Sigmoid colon (tissue), 7 donors: ENCODE data around the gene SCNN1B. TPM values are rescaled to one million over a fixed set of nuclear protein-coding genes. Genes with fewer than 3 reads are reported as not detected.

ENCODE experiments used
- DNase-seq: peaks from one replicate; pipeline ENCODE4 v3.0.0-alpha.2; 2019
- H3K27ac ChIP-seq, 4 donors: fragments of 200-600 bp; sonication (generic); one replicate each; pipeline ENCODE4 v1.5.1; 2016 to 2019; ENCODE audit warnings: mild to moderate bottlenecking in 1 of 4
- H3K27me3 ChIP-seq, 3 donors: fragments of 200-600 bp; sonication (generic); one replicate each; pipeline ENCODE4 v1.5.1; 2019; ENCODE audit warnings: mild to moderate bottlenecking in 1 of 3
- H3K36me3 ChIP-seq, 4 donors: fragments of 200-600 bp; sonication (generic); one replicate each; pipeline ENCODE4 v1.5.1; 2016 to 2019
- H3K4me1 ChIP-seq, 4 donors: fragments of 200-600 bp; sonication (generic); one replicate each; pipeline ENCODE4 v1.5.1; 2017 to 2019
- H3K4me3 ChIP-seq, 4 donors: fragments of 200-600 bp; sonication (generic); one replicate each; pipeline ENCODE4 v1.5.1; 2017 to 2019; ENCODE audit warnings: mild to moderate bottlenecking in 2 of 4, moderate library complexity in 1 of 4
- H3K9me3 ChIP-seq, 4 donors: fragments of 200-600 bp in 3 of 4; sonication (generic) in 3 of 4; one replicate each; pipeline versions ENCODE4 v1.5.1 to v1.6.1; 2013 to 2019
- CTCF ChIP-seq, 4 experiments: fragments of 450-650 bp in 3 of 4; fragments of 200-600 bp in 1 of 4; IDR thresholded peaks; one replicate each; pipeline ENCODE4 v1.5.1; 2016 to 2019; ENCODE audit warnings: antibody characterized with exemption in 4 of 4, mild to moderate bottlenecking in 3 of 4, moderate library complexity in 2 of 4
- EP300 ChIP-seq, 4 donors: sonication (generic); formaldehyde crosslinking; IDR thresholded peaks; one replicate each; pipeline ENCODE4 v1.6.1; 2017; ENCODE audit warnings: antibody characterized with exemption in 4 of 4
- POLR2A ChIP-seq, 2 donors: fragments of 450-650 bp; IDR thresholded peaks; one replicate each; pipeline ENCODE4 v1.6.1; 2016; ENCODE audit warnings: antibody characterized with exemption in 2 of 2, mild to moderate bottlenecking in 2 of 2, moderate library complexity in 2 of 2
- POLR2AphosphoS5 ChIP-seq, 4 donors: sonication (generic); formaldehyde crosslinking; IDR thresholded peaks; one replicate each; pipeline ENCODE4 v1.6.1; 2017; ENCODE audit warnings: antibody characterized with exemption in 4 of 4
- WGBS, 2 donors: extraction: QIAGEN DNeasy Blood & Tissue Kit; methylation state at CpG; one replicate each; pipeline ENCODE4 v1.1.7; 2013; 5-methylcytosine and 5-hydroxymethylcytosine counted together
- intact Hi-C: fragments of 100-400 bp; cut with DNase I; formaldehyde crosslinking; loops from one replicate; pipeline ENCODE4 v1.15.1; 2023
- polyA plus RNA-seq, 3 donors: library from polyadenylated mRNA; stranded (reverse); fragments of 200-250 nt; gene quantifications; one replicate each; pipeline ENCODE4 v1.2.3, GENCODE V29; 2013
- total RNA-seq, 4 donors: library from RNA; depleted of rRNA; stranded (reverse); fragments of >200 nt; gene quantifications; one replicate each; pipeline ENCODE4 v1.1.0, GENCODE V29; 2016
- donor health status: healthy with polysubstance abuse.
- donor health status: Bipolar disorder and iron deficiency.
- donor health status: healthy.

SCNN1B gene
- total and polyA plus RNA-seq, 7 donors = 1.7 to 212 (median 9.2) TPM

- DNase-seq = no peak
- TF ChIP-seq POLR2AphosphoS5 (IDR thresholded peaks at IDR 0.05) (no peak), POLR2A (IDR thresholded peaks at IDR 0.05) (no peak), CTCF (IDR thresholded peaks at IDR 0.05) (no peak), EP300 (IDR thresholded peaks at IDR 0.05) (no peak)
- no peaks in the 10 kb centered on the region for H3K9me3 ChIP-seq
- no peaks in the 10 kb centered on the region for H3K36me3 ChIP-seq
- H3K4me3 ChIP-seq = no peak overlapping the region
- H3K27ac ChIP-seq = no peak overlapping the region
- intact Hi-C loops = no loop called here
- no peaks in the 10 kb centered on the region for H3K27me3 ChIP-seq
- peaks cover 0 to 9% (median 2%) of the 10 kb centered on the region in 4 donors for H3K4me1 ChIP-seq
Measured at GRCh38 chr16:23268561-23268960, 33.5 kb upstream of the SCNN1B start.

- H3K27ac ChIP-seq = no peak overlapping the region
- no peaks in the 10 kb centered on the region for H3K27me3 ChIP-seq
- TF ChIP-seq CTCF (IDR thresholded peaks at IDR 0.05) (no peak), POLR2A (IDR thresholded peaks at IDR 0.05) (no peak), EP300 (IDR thresholded peaks at IDR 0.05) (no peak), POLR2AphosphoS5 (IDR thresholded peaks at IDR 0.05) (no peak)
- no peaks in the 10 kb centered on the region for H3K9me3 ChIP-seq
- no peak for DNase-seq
- H3K4me3 ChIP-seq = no peak overlapping the region
- 89 to 90% methylated on average over 6 of the region's 6 CpGs for WGBS, 2 donors
- H3K4me1 ChIP-seq = peaks cover 0 to 9% (median 2%) of the 10 kb centered on the region in 4 donors
- intact Hi-C loops = no loop called here
- no peaks in the 10 kb centered on the region for H3K36me3 ChIP-seq
Measured at GRCh38 chr16:23269248-23269953, 32.7 kb upstream of the SCNN1B start.

- Histone ChIP-seq H3K27ac (no peak overlapping the region), H3K4me1 (peaks cover 0 to 9% (median 2%) of the 10 kb centered on the region in 4 donors), H3K27me3 (no peaks in the 10 kb centered on the region), H3K4me3 (no peak overlapping the region), H3K36me3 (no peaks in the 10 kb centered on the region), H3K9me3 (no peaks in the 10 kb centered on the region)
- intact Hi-C loops = no loop called here
- DNase-seq = no peak
- WGBS, 2 donors = 89 to 98% methylated on average over 3 of the region's 3 CpGs
- TF ChIP-seq CTCF (IDR thresholded peaks at IDR 0.05) = no peak
- TF ChIP-seq POLR2AphosphoS5 (IDR thresholded peaks at IDR 0.05) = no peak
- no peak for TF ChIP-seq POLR2A (IDR thresholded peaks at IDR 0.05)
- TF ChIP-seq EP300 (IDR thresholded peaks at IDR 0.05) = no peak
Measured at GRCh38 chr16:23270654-23271053, 31.4 kb upstream of the SCNN1B start.

GRCh38 chr16:23274968-23275367 is 27.1 kb upstream of the SCNN1B start:
- Histone ChIP-seq H3K27ac (no peak overlapping the region), H3K4me3 (no peak overlapping the region), H3K4me1 (peaks cover 0 to 11% (median 0%) of the 10 kb centered on the region in 4 donors), H3K9me3 (no peaks in the 10 kb centered on the region), H3K27me3 (no peaks in the 10 kb centered on the region), H3K36me3 (no peaks in the 10 kb centered on the region)
- 66 to 84% methylated on average over 2 of the region's 2 CpGs for WGBS, 2 donors
- no peak for TF ChIP-seq EP300 (IDR thresholded peaks at IDR 0.05)
- no peak for TF ChIP-seq CTCF (IDR thresholded peaks at IDR 0.05)
- no peak for TF ChIP-seq POLR2AphosphoS5 (IDR thresholded peaks at IDR 0.05)
- TF ChIP-seq POLR2A (IDR thresholded peaks at IDR 0.05) = no peak
- DNase-seq = no peak
- intact Hi-C loops = no loop called here

- no peak overlapping the region for H3K27ac ChIP-seq
- no peaks in the 10 kb centered on the region for H3K36me3 ChIP-seq
- no peak for DNase-seq
- intact Hi-C loops = no loop called here
- WGBS, 2 donors = 63 to 86% methylated on average over 4 of the region's 4 CpGs
- H3K4me3 ChIP-seq = no peak overlapping the region
- no peak for TF ChIP-seq POLR2A (IDR thresholded peaks at IDR 0.05)
- TF ChIP-seq EP300 (IDR thresholded peaks at IDR 0.05) = no peak
- TF ChIP-seq CTCF (IDR thresholded peaks at IDR 0.05) = no peak
- TF ChIP-seq POLR2AphosphoS5 (IDR thresholded peaks at IDR 0.05) = no peak
- no peaks in the 10 kb centered on the region for H3K9me3 ChIP-seq
- H3K27me3 ChIP-seq = no peaks in the 10 kb centered on the region
- H3K4me1 ChIP-seq = peaks cover 0 to 15% (median 0%) of the 10 kb centered on the region in 4 donors
Measured at GRCh38 chr16:23276821-23277220, 25.3 kb upstream of the SCNN1B start.
